OCI-LY7 (cell line): ENCODE results near the gene ACTR2.

Experiments used
- CTCF ChIP-seq: fragments of 200-600 bp; sonication (generic); conservative IDR thresholded peaks from 2 replicates; pipeline ENCODE4 v1.5.1; 2014; ENCODE audit warnings: mild to moderate bottlenecking, antibody characterized with exemption, low read length, moderate library complexity, mixed read lengths
- EZH2phosphoT487 ChIP-seq: fragments of 200-600 bp; sonication (generic); IDR thresholded peaks from 2 replicates; pipeline ENCODE4 v1.6.1; 2018; ENCODE audit warnings: low read depth, borderline replicate concordance, mild to moderate bottlenecking, mixed run types, antibody characterized with exemption, low read length, moderate library complexity, mixed read lengths

GRCh38 chr2:65186093-65186868 lies 41.4 kb upstream of the ACTR2 start:
- TF ChIP-seq CTCF (no peak), EZH2phosphoT487 (no peak)
